Prostate gland (tissue), 2 donors: ENCODE results near the gene RPS6KA2.

Experiments used
- POLR2A ChIP-seq: fragments of 450-650 bp; IDR thresholded peaks from one replicate; pipeline ENCODE4 v1.6.1; 2016; ENCODE audit warnings: antibody characterized with exemption, mild to moderate bottlenecking
- TF ChIP-seq, protein P1 (sequence below), 4 experiments: fragments of 200-600 bp in 2 of 4; fragments of 450-650 bp in 2 of 4; sonication (generic) in 2 of 4; IDR thresholded peaks; 1 replicate in 3 of 4; 2 replicates in 1 of 4; pipeline ENCODE4 v1.5.1; 2016 to 2019; ENCODE audit warnings: antibody characterized with exemption in 4 of 4, mild to moderate bottlenecking in 2 of 4, moderate library complexity in 2 of 4

DNA sequence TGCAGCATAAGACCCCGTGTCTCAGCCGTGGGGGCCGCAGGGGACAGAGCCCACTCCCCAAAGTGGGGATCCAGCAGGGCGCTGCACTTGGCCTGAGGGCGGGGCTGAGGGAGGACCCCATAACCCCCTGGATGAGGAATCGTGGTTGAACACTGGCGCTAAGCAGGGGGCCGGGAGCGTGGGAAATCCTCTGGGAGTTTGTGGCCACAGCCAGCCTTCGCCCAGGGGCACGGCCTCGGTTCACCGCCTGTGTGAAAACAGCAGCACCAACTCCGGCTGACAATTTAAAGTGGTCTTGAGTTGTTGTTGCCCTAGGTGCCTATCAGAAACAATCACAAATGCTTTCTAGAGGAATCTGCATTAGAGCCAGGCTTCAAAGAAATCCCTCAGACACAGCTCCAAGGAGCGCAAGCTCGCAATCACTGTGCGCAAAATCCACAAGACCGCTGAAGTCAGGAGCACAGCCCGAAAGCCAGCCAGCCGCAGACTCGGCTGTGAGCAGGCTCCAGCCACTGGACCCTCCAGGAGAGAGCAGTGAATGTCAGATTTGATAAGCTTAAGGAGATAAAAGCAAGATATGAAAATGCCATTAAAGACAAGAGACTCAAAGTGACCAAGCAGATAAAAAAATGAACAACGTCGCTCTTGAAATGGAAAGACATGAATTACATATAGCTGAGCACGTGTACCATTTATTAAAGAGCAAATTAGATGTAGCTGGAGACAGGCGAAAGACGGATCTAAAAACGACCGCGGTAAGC lies 10.9 kb upstream of the RPS6KA2 start:
- TF ChIP-seq, protein P1, sequence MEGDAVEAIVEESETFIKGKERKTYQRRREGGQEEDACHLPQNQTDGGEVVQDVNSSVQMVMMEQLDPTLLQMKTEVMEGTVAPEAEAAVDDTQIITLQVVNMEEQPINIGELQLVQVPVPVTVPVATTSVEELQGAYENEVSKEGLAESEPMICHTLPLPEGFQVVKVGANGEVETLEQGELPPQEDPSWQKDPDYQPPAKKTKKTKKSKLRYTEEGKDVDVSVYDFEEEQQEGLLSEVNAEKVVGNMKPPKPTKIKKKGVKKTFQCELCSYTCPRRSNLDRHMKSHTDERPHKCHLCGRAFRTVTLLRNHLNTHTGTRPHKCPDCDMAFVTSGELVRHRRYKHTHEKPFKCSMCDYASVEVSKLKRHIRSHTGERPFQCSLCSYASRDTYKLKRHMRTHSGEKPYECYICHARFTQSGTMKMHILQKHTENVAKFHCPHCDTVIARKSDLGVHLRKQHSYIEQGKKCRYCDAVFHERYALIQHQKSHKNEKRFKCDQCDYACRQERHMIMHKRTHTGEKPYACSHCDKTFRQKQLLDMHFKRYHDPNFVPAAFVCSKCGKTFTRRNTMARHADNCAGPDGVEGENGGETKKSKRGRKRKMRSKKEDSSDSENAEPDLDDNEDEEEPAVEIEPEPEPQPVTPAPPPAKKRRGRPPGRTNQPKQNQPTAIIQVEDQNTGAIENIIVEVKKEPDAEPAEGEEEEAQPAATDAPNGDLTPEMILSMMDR (IDR thresholded peaks at IDR 0.05): no peak
- no peak for TF ChIP-seq POLR2A
